ENCODE measurements around the gene COL18A1.

DNA sequence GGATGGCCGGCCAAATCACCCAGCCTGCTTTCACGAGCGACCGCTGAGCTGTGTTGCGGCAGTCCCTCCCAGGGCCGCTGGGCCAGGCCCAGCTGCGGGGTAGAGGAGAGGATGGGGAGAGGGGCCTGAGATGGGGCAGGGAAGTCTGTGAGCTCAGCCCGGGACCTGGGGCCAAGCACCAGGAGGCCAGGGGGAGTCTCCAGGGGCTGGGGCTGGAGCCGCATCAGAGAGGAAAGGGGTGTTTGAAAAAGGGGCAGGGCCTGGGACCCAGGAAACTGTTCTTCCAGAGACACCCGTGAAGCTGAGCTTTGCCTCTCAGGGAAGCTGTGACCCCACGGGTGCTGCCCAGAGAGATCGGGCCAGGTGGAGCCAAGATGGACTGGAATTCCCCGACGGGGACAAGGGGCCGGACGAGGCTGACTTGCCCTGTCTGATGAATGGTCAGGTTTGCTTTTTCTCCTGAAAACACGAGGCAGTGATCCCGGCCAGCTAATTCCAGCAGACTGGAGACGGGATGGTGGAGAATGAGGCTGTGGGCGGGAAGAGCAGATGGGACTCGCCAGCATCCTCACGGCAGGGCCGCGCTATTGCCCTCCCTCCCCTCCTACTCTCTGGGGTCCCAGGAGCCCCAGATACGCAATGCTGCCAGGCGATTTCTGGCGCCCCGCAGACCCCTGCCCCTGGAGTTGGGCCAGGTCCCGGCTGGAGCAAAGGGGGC, 40.3 kb upstream of the COL18A1 start:
- TF ChIP-seq, protein P1, sequence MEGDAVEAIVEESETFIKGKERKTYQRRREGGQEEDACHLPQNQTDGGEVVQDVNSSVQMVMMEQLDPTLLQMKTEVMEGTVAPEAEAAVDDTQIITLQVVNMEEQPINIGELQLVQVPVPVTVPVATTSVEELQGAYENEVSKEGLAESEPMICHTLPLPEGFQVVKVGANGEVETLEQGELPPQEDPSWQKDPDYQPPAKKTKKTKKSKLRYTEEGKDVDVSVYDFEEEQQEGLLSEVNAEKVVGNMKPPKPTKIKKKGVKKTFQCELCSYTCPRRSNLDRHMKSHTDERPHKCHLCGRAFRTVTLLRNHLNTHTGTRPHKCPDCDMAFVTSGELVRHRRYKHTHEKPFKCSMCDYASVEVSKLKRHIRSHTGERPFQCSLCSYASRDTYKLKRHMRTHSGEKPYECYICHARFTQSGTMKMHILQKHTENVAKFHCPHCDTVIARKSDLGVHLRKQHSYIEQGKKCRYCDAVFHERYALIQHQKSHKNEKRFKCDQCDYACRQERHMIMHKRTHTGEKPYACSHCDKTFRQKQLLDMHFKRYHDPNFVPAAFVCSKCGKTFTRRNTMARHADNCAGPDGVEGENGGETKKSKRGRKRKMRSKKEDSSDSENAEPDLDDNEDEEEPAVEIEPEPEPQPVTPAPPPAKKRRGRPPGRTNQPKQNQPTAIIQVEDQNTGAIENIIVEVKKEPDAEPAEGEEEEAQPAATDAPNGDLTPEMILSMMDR (conservative IDR thresholded peaks at IDR 0.05): no peak
- TF ChIP-seq ZFX (IDR thresholded peaks at IDR 0.05): no peak; the same call in 1 of the 2 replicates
